IMR-90 (cell line): Measurements from ENCODE around the gene GALNT17. TPM values are rescaled to one million over a fixed set of nuclear protein-coding genes. Genes with fewer than 3 reads are reported as not detected.

Experiments
- ATAC-seq: fragments of 200-7000 bp; cut with Tn5 transposase; 2 replicates; pipeline ENCODE4 v1.9.1; 2020; ENCODE audit warnings: low read depth, mild to moderate bottlenecking, moderate library complexity
- BruUV-seq: library from RNA; stranded (reverse); fragments of 400-500 nt; replicated peaks from 2 replicates; lab custom pipeline; 2021; lab: Mats Ljungman, UMichigan
- CTCF ChIA-PET: fragments of 300-600 bp; formaldehyde crosslinking; extraction: SDS; loops from one replicate; lab custom pipeline; 2021; ENCODE audit warnings: antibody characterized with exemption; lab: Yijun Ruan, JAX
- POLR2A ChIA-PET: fragments of 300-600 bp; sonication (Branson Sonifier 250); formaldehyde crosslinking; loops from one replicate; lab custom pipeline; 2022; ENCODE audit warnings: antibody characterized with exemption; ENCODE audit not compliant: unreplicated experiment; lab: Charles Lee
- DNase-seq: peaks from one replicate; pipeline ENCODE4 v3.0.0; 2013
- H2AFZ ChIP-seq: replicated peaks from 2 replicates; pipeline ENCODE3; 2013; ENCODE audit warnings: low read length, mild to moderate bottlenecking; ENCODE audit not compliant: poor library complexity
- H2AK5ac ChIP-seq: 2 replicates; pipeline ENCODE4 v1.6.1; 2013; ENCODE audit warnings: low read depth, low read length, inconsistent platforms
- H2AK9ac ChIP-seq: replicated peaks from 2 replicates; pipeline ENCODE3; 2013; ENCODE audit warnings: mild to moderate bottlenecking, low read depth, low read length, moderate library complexity; ENCODE audit not compliant: poor library complexity
- H2BK120ac ChIP-seq: 2 replicates; pipeline ENCODE4 v1.6.1; 2013; ENCODE audit warnings: low read depth, low read length, inconsistent platforms
- H2BK15ac ChIP-seq: 3 replicates; pipeline ENCODE4 v1.6.1; 2013; ENCODE audit warnings: low read depth, low read length, inconsistent platforms
- H2BK20ac ChIP-seq: 2 replicates; pipeline ENCODE4 v1.6.1; 2013; ENCODE audit warnings: low read depth, mild to moderate bottlenecking, inconsistent platforms, low read length, moderate library complexity
- H2BK5ac ChIP-seq: 2 replicates; pipeline ENCODE4 v1.6.1; 2013; ENCODE audit warnings: mild to moderate bottlenecking, low read depth, low read length, inconsistent platforms; ENCODE audit not compliant: poor library complexity, severe bottlenecking
- H3K14ac ChIP-seq: replicated peaks from 2 replicates; pipeline ENCODE4 v1.6.1; 2013; ENCODE audit warnings: low read depth, low read length, inconsistent platforms
- H3K18ac ChIP-seq: 2 replicates; pipeline ENCODE4 v1.6.1; 2013; ENCODE audit warnings: low read depth, low read length, control low read depth
- H3K23ac ChIP-seq: 2 replicates; pipeline ENCODE4 v1.6.1; 2013; ENCODE audit warnings: low read depth, low read length, inconsistent platforms
- H3K27ac ChIP-seq: 2 replicates; pipeline ENCODE4 v1.5.1; 2013; ENCODE audit warnings: mild to moderate bottlenecking, control low read depth, low read length; ENCODE audit not compliant: insufficient read depth
- H3K27me3 ChIP-seq: 2 replicates; pipeline ENCODE4 v1.6.1; 2013; ENCODE audit warnings: low read length; ENCODE audit not compliant: control insufficient read depth, insufficient read depth
- H3K36me3 ChIP-seq: 2 replicates; pipeline ENCODE4 v1.6.1; 2013; ENCODE audit warnings: low read length, mixed read lengths; ENCODE audit not compliant: control insufficient read depth, insufficient read depth
- H3K4ac ChIP-seq: 2 replicates; pipeline ENCODE4 v1.6.1; 2013; ENCODE audit warnings: low read depth, low read length, inconsistent platforms
- H3K4me1 ChIP-seq: 2 replicates; pipeline ENCODE4 v1.6.1; 2013; ENCODE audit warnings: low read length, mixed read lengths; ENCODE audit not compliant: control insufficient read depth, insufficient read depth
- H3K4me2 ChIP-seq: 2 replicates; pipeline ENCODE4 v1.6.1; 2013; ENCODE audit warnings: low read depth, mild to moderate bottlenecking, control low read depth, low read length, moderate library complexity
- H3K4me3 ChIP-seq: 2 replicates; pipeline ENCODE4 v1.5.1; 2013; ENCODE audit warnings: low read depth, mild to moderate bottlenecking, control low read depth, low read length, moderate library complexity; ENCODE audit not compliant: insufficient read depth
- H3K56ac ChIP-seq: 2 replicates; pipeline ENCODE4 v1.6.1; 2013; ENCODE audit warnings: low read length, inconsistent platforms; ENCODE audit not compliant: insufficient read depth; ENCODE audit errors: extremely low read depth
- H3K79me1 ChIP-seq, 2 experiments: 2 replicates each; pipeline ENCODE4 v1.6.1; 2013; ENCODE audit warnings: low read length in 2 of 2, inconsistent platforms in 1 of 2, low read depth in 1 of 2
- H3K9ac ChIP-seq: 2 replicates; pipeline ENCODE4 v1.6.1; 2013; ENCODE audit warnings: low read depth, low read length, control low read depth
- H3K9me1 ChIP-seq: 2 replicates; pipeline ENCODE4 v1.6.1; 2013; ENCODE audit warnings: low read length, inconsistent platforms; ENCODE audit not compliant: insufficient read depth
- H3K9me3 ChIP-seq: 2 replicates; pipeline ENCODE4 v1.6.1; 2013; ENCODE audit warnings: low read length; ENCODE audit not compliant: control insufficient read depth, insufficient read depth
- H4K20me1 ChIP-seq: 2 replicates; pipeline ENCODE4 v1.6.1; 2013; ENCODE audit warnings: low read length, inconsistent platforms; ENCODE audit not compliant: insufficient read depth
- H4K5ac ChIP-seq: 2 replicates; pipeline ENCODE4 v1.6.1; 2013; ENCODE audit warnings: mild to moderate bottlenecking, low read depth, low read length, control low read depth
- H4K8ac ChIP-seq, 2 experiments: 2 replicates each; pipeline ENCODE4 v1.6.1; 2013; ENCODE audit warnings: low read depth in 2 of 2, low read length in 2 of 2, control low read depth in 1 of 2, inconsistent platforms in 1 of 2
- H4K91ac ChIP-seq: 2 replicates; pipeline ENCODE4 v1.6.1; 2013; ENCODE audit warnings: low read depth, low read length, inconsistent platforms; ENCODE audit not compliant: insufficient read depth
- BHLHE40 ChIP-seq: fragments of 150-350 bp; IDR thresholded peaks from 2 replicates; pipeline ENCODE4 v1.6.1; 2016; ENCODE audit warnings: mild to moderate bottlenecking, low read depth, low read length
- CHD1 ChIP-seq: IDR thresholded peaks from 2 replicates; pipeline ENCODE4 v1.6.1; 2012; ENCODE audit warnings: low read depth, low read length, improper control_type of control experiment
- CTCF ChIP-seq: conservative IDR thresholded peaks from 2 replicates; pipeline ENCODE4 v1.5.1; 2012; ENCODE audit warnings: mild to moderate bottlenecking, low read depth, low read length, improper control_type of control experiment
- FOS ChIP-seq: fragments of 150-350 bp; IDR thresholded peaks from 2 replicates; pipeline ENCODE4 v1.6.1; 2016; ENCODE audit warnings: low read depth, low read length
- MAFK ChIP-seq: IDR thresholded peaks from 2 replicates; pipeline ENCODE4 v1.6.1; 2012; ENCODE audit warnings: low read depth, low read length, improper control_type of control experiment
- MAZ ChIP-seq: IDR thresholded peaks from 2 replicates; pipeline ENCODE4 v1.6.1; 2012; ENCODE audit warnings: low read depth, mild to moderate bottlenecking, low read length, improper control_type of control experiment, moderate library complexity, borderline replicate concordance
- MXI1 ChIP-seq: IDR thresholded peaks from 2 replicates; pipeline ENCODE4 v1.6.1; 2012; ENCODE audit warnings: low read depth, mild to moderate bottlenecking, low read length, moderate library complexity, borderline replicate concordance
- NFE2L2 ChIP-seq: fragments of 150-350 bp; IDR thresholded peaks from 2 replicates; pipeline ENCODE4 v1.6.1; 2016; ENCODE audit warnings: low read depth, mild to moderate bottlenecking, low read length
- POLR2A ChIP-seq: IDR thresholded peaks from 2 replicates; pipeline ENCODE4 v1.6.1; 2012; ENCODE audit warnings: mild to moderate bottlenecking, low read depth, low read length
- RAD21 ChIP-seq: IDR thresholded peaks from 2 replicates; pipeline ENCODE4 v1.6.1; 2012; ENCODE audit warnings: low read length, improper control_type of control experiment
- RFX5 ChIP-seq: IDR thresholded peaks from 2 replicates; pipeline ENCODE4 v1.8.0; 2012; ENCODE audit warnings: low read depth, mild to moderate bottlenecking, low read length, moderate library complexity
- SMC3 ChIP-seq: fragments of 150-350 bp; IDR thresholded peaks from 2 replicates; pipeline ENCODE4 v1.6.1; 2016; ENCODE audit warnings: low read depth, mild to moderate bottlenecking, antibody characterized with exemption, low read length, moderate library complexity
- WGBS, 2 experiments: methylation state at CpG; one replicate each; pipeline versions ENCODE4 v1.1.5 to v1.1.7; 2013; ENCODE audit warnings: missing lambda C conversion rate in 2 of 2; ENCODE audit not compliant: insufficient read length in 1 of 2; ENCODE audit errors: extremely low coverage in 2 of 2; 5-methylcytosine and 5-hydroxymethylcytosine counted together
- dilution Hi-C: fragments of 300-500 bp; cut with HindIII; formaldehyde crosslinking; loops from one replicate; pipeline ENCODE4 v1.14.3; 2018; ENCODE audit warnings: low sequenced_read_pairs; ENCODE audit not compliant: unreplicated experiment
- in situ Hi-C: fragments of 300-500 bp; cut with MboI; formaldehyde crosslinking; loops from 3 replicates; pipeline ENCODE4 v1.14.3; 2019; ENCODE audit warnings: low sequenced_read_pairs, inconsistent platforms, mixed read lengths
- intact Hi-C: fragments of 100-400 bp; cut with micrococcal nuclease; formaldehyde crosslinking; loops from 2 replicates; pipeline ENCODE4 v1.10.0; 2022
- polyA plus RNA-seq, 3 experiments: library from polyadenylated mRNA; depleted of rRNA; stranded (reverse); fragments of >200 nt; gene quantifications; 2 replicates each; pipeline ENCODE4 v1.2.3, GENCODE V29; 2012; ENCODE audit warnings: low replicate concordance in 1 of 3
- total RNA-seq: library from RNA; depleted of rRNA; stranded (reverse); fragments of >200 nt; gene quantifications from 2 replicates; pipeline ENCODE4 v1.2.3, GENCODE V29; 2012

GALNT17 gene
- total and polyA plus RNA-seq, 2 of the 4 experiments (the other 2 are of a cell fraction), result not detected

- H3K18ac ChIP-seq, result no peak overlapping the region
- no peak for ATAC-seq
- no peak overlapping the region for H2BK120ac ChIP-seq
- H3K27ac ChIP-seq, result no peak overlapping the region
- no peak for TF ChIP-seq CHD1
- no peak for TF ChIP-seq MAZ
- TF ChIP-seq MXI1, result no peak
- TF ChIP-seq SMC3, result no peak
- TF ChIP-seq MAFK, result no peak
- TF ChIP-seq BHLHE40, result no peak
- no peak for TF ChIP-seq CTCF
- TF ChIP-seq RFX5, result no peak
- no peak for TF ChIP-seq POLR2A
- TF ChIP-seq RAD21, result no peak
- no peak for TF ChIP-seq NFE2L2
- no peak for TF ChIP-seq FOS
- no peak overlapping the region for H2BK15ac ChIP-seq
- dilution Hi-C loops, result no loop called here
- H3K56ac ChIP-seq, result no peak overlapping the region
- H3K9me1 ChIP-seq, result no peaks in the 10 kb centered on the region
- H2BK5ac ChIP-seq, result no peak overlapping the region
- no peaks in the 10 kb centered on the region for H3K36me3 ChIP-seq
- DNase-seq, result no peak
- no peak overlapping the region for H3K4me2 ChIP-seq
- H2AK9ac ChIP-seq, result no peak overlapping the region
- ChIA-PET CTCF (no interaction called here), POLR2A (no interaction called here)
- no peak overlapping the region for H3K4ac ChIP-seq
- H2AFZ ChIP-seq, result no peak overlapping the region
- H3K4me1 ChIP-seq, result no peaks in the 10 kb centered on the region
- BruUV-seq, result no TSS peak
- H3K23ac ChIP-seq, result no peak overlapping the region
- WGBS, 2 experiments, result 50% methylated on average over 1 of the region's 2 CpGs; no CpG with 5 or more reads in 1 of the 2 experiments
- no peak overlapping the region for H2BK20ac ChIP-seq
- in situ Hi-C loops, result no loop called here
- H3K14ac ChIP-seq, result no peak overlapping the region
- H3K79me1 ChIP-seq, result no peaks in the 10 kb centered on the region
- no peak overlapping the region for H2AK5ac ChIP-seq
- peaks cover 9% of the 10 kb centered on the region for H3K9me3 ChIP-seq
- H4K5ac ChIP-seq, result no peak overlapping the region
- no peak overlapping the region for H4K91ac ChIP-seq
- H3K27me3 ChIP-seq, result no peaks in the 10 kb centered on the region
- no peaks in the 10 kb centered on the region for H4K20me1 ChIP-seq
- H4K8ac ChIP-seq, result no peak overlapping the region
- H3K4me3 ChIP-seq, result no peak overlapping the region
- no peak overlapping the region for H3K9ac ChIP-seq
- intact Hi-C loops, result no loop called here
These were observed 36.6 kb upstream of the GALNT17 start for GRCh38 chr7:71095266-71095860.
